Nephron (organoid): ENCODE data around the gene TLL1.
A peak's percentile ranks its signal among the peaks of the same experiment; 100 is the strongest.

ENCODE experiments used
- H3K27ac Mint-ChIP-seq, 3 experiments: 2 replicates each; pipeline ENCODE4 v1.8.0; 2020; ENCODE audit warnings: mixed read lengths in 3 of 3, mild to moderate bottlenecking in 2 of 3, moderate library complexity in 1 of 3
- H3K27me3 Mint-ChIP-seq: 2 replicates; pipeline ENCODE4 v1.8.0; 2021; ENCODE audit warnings: low read depth, mild to moderate bottlenecking, moderate library complexity, mixed read lengths
- H3K36me3 Mint-ChIP-seq: 2 replicates; pipeline ENCODE4 v1.8.0; 2020; ENCODE audit warnings: low read depth, mixed read lengths
- H3K4me1 Mint-ChIP-seq: 2 replicates; pipeline ENCODE4 v1.8.0; 2020; ENCODE audit warnings: mixed read lengths
- H3K4me3 Mint-ChIP-seq, 3 experiments: 2 replicates each; pipeline ENCODE4 v1.8.0; 2020; ENCODE audit warnings: mild to moderate bottlenecking in 3 of 3, mixed read lengths in 3 of 3, moderate library complexity in 2 of 3
- H3K9me3 Mint-ChIP-seq: 2 replicates; pipeline ENCODE4 v1.8.0; 2020; ENCODE audit warnings: mixed read lengths
- CTCF ChIP-seq, 3 experiments: fragments of 200-600 bp; sonication (generic); IDR thresholded peaks; one replicate each; pipeline ENCODE4 v1.5.0; 2021; ENCODE audit warnings: antibody characterized with exemption in 3 of 3; ENCODE audit not compliant: unreplicated experiment in 3 of 3

TLL1 gene

GRCh38 chr4:165839615-165840333 lies 33.3 kb upstream of the TLL1 start:
- peaks cover 22% of the 10 kb centered on the region for H3K4me1 Mint-ChIP-seq
- TF ChIP-seq CTCF (IDR thresholded peaks at IDR 0.05; ENCODE audit: unreplicated experiment in 3 of 3) = no peak
- no peaks in the 10 kb centered on the region for H3K27me3 Mint-ChIP-seq
- H3K4me3 Mint-ChIP-seq = no peak overlapping the region
- no peaks in the 10 kb centered on the region for H3K36me3 Mint-ChIP-seq
- peak overlapping the region in 1 of 3 experiments; percentile 3 for H3K27ac Mint-ChIP-seq
- H3K9me3 Mint-ChIP-seq = no peaks in the 10 kb centered on the region

- H3K27ac Mint-ChIP-seq = no peak overlapping the region
- no peak for TF ChIP-seq CTCF (IDR thresholded peaks at IDR 0.05; ENCODE audit: unreplicated experiment in 3 of 3)
- H3K36me3 Mint-ChIP-seq = no peaks in the 10 kb centered on the region
- no peak overlapping the region for H3K4me3 Mint-ChIP-seq
- H3K9me3 Mint-ChIP-seq = no peaks in the 10 kb centered on the region
- no peaks in the 10 kb centered on the region for H3K27me3 Mint-ChIP-seq
- H3K4me1 Mint-ChIP-seq = peaks cover 22% of the 10 kb centered on the region
These were observed 30.4 kb upstream of the TLL1 start for GRCh38 chr4:165842684-165843083.

GRCh38 chr4:165844161-165844560 lies 28.9 kb upstream of the TLL1 start:
- H3K27me3 Mint-ChIP-seq = no peaks in the 10 kb centered on the region
- H3K9me3 Mint-ChIP-seq = no peaks in the 10 kb centered on the region
- peaks cover 16% of the 10 kb centered on the region for H3K4me1 Mint-ChIP-seq
- H3K4me3 Mint-ChIP-seq = peak overlapping the region in 1 of 3 experiments; percentile 17
- H3K36me3 Mint-ChIP-seq = no peaks in the 10 kb centered on the region
- TF ChIP-seq CTCF (IDR thresholded peaks at IDR 0.05; ENCODE audit: unreplicated experiment in 3 of 3) = no peak
- peak overlapping the region in 2 of 3 experiments; percentile 6 to 39 for H3K27ac Mint-ChIP-seq

GRCh38 chr4:165851256-165851655 lies 21.8 kb upstream of the TLL1 start:
- H3K27me3 Mint-ChIP-seq = no peaks in the 10 kb centered on the region
- H3K36me3 Mint-ChIP-seq = no peaks in the 10 kb centered on the region
- peaks cover 12% of the 10 kb centered on the region for H3K4me1 Mint-ChIP-seq
- peak overlapping the region in 1 of 3 experiments; percentile 28 for H3K27ac Mint-ChIP-seq
- no peaks in the 10 kb centered on the region for H3K9me3 Mint-ChIP-seq
- no peak for TF ChIP-seq CTCF (IDR thresholded peaks at IDR 0.05; ENCODE audit: unreplicated experiment in 3 of 3)
- no peak overlapping the region for H3K4me3 Mint-ChIP-seq

GRCh38 chr4:165855191-165855590 lies 17.8 kb upstream of the TLL1 start:
- Mint-ChIP-seq H3K27ac (no peak overlapping the region), H3K9me3 (no peaks in the 10 kb centered on the region), H3K4me1 (peaks cover 12% of the 10 kb centered on the region), H3K4me3 (no peak overlapping the region), H3K36me3 (no peaks in the 10 kb centered on the region), H3K27me3 (no peaks in the 10 kb centered on the region)
- TF ChIP-seq CTCF (IDR thresholded peaks at IDR 0.05; ENCODE audit: unreplicated experiment in 3 of 3) = no peak

- no peaks in the 10 kb centered on the region for H3K27me3 Mint-ChIP-seq
- H3K4me1 Mint-ChIP-seq = no peaks in the 10 kb centered on the region
- H3K36me3 Mint-ChIP-seq = no peaks in the 10 kb centered on the region
- TF ChIP-seq CTCF (IDR thresholded peaks at IDR 0.05; ENCODE audit: unreplicated experiment in 3 of 3) = no peak
- no peak overlapping the region for H3K27ac Mint-ChIP-seq
- H3K4me3 Mint-ChIP-seq = no peak overlapping the region
- no peaks in the 10 kb centered on the region for H3K9me3 Mint-ChIP-seq
These were observed 11.7 kb upstream of the TLL1 start for GRCh38 chr4:165861363-165861762.
